Measurements from ENCODE around the gene MIAT.
A peak's percentile ranks its signal among the peaks of the same experiment; 100 is the strongest.

The MIAT gene

GRCh38 chr22:26650722-26651421, 6.5 kb upstream of the MIAT start:
- H3K27me3 ChIP-seq (ENCODE audit: insufficient read depth, low read length) = peaks cover 8% of the 10 kb centered on the region
- WGBS = 93% methylated on average over 6 of the region's 6 CpGs
- no peak overlapping the region for H3K4me3 ChIP-seq (ENCODE audit: low read length)
- H3K4me1 ChIP-seq (ENCODE audit: insufficient read depth, low read length) = peaks cover 31% of the 10 kb centered on the region
- no peaks in the 10 kb centered on the region for H3K36me3 ChIP-seq (ENCODE audit: insufficient read depth, low read length)
- no peak overlapping the region for H3K9ac ChIP-seq (ENCODE audit: low read depth, low read length)
- no peak overlapping the region for H3K27ac ChIP-seq (ENCODE audit: low read depth, low read length)
- H3K9me3 ChIP-seq (ENCODE audit: insufficient read depth, low read depth, low read length) = no peaks in the 10 kb centered on the region

- H3K9me3 ChIP-seq (ENCODE audit: insufficient read depth, low read depth, low read length) = no peaks in the 10 kb centered on the region
- no peak overlapping the region for H3K27ac ChIP-seq (ENCODE audit: low read depth, low read length)
- no peak overlapping the region for H3K4me3 ChIP-seq (ENCODE audit: low read length)
- H3K4me1 ChIP-seq (ENCODE audit: insufficient read depth, low read length) = peaks cover 22% of the 10 kb centered on the region
- 94% methylated on average over 10 of the region's 10 CpGs for WGBS
- H3K36me3 ChIP-seq (ENCODE audit: insufficient read depth, low read length) = no peaks in the 10 kb centered on the region
- H3K27me3 ChIP-seq (ENCODE audit: insufficient read depth, low read length) = peaks cover 13% of the 10 kb centered on the region
- H3K9ac ChIP-seq (ENCODE audit: low read depth, low read length) = no peak overlapping the region
Measured at GRCh38 chr22:26651815-26652214, 5.6 kb upstream of the MIAT start.

GRCh38 chr22:26658161-26658560, 773 bp downstream of the MIAT start:
- H3K9me3 ChIP-seq (ENCODE audit: insufficient read depth, low read depth, low read length) = no peaks in the 10 kb centered on the region
- H3K27me3 ChIP-seq (ENCODE audit: insufficient read depth, low read length) = peaks cover 26% of the 10 kb centered on the region
- peak overlapping the region; percentile 65 for H3K9ac ChIP-seq (ENCODE audit: low read depth, low read length)
- peaks cover 22% of the 10 kb centered on the region for H3K4me1 ChIP-seq (ENCODE audit: insufficient read depth, low read length)
- H3K27ac ChIP-seq (ENCODE audit: low read depth, low read length) = peak overlapping the region; percentile 83; the same call in 1 of the 2 replicates
- peaks cover 13% of the 10 kb centered on the region for H3K36me3 ChIP-seq (ENCODE audit: insufficient read depth, low read length)
- peak overlapping the region; percentile 68 for H3K4me3 ChIP-seq (ENCODE audit: low read length)
- WGBS = 2% methylated on average over 10 of the region's 11 CpGs

- H3K27me3 ChIP-seq (ENCODE audit: insufficient read depth, low read length) = peaks cover 26% of the 10 kb centered on the region
- peak overlapping the region; percentile 83 for H3K27ac ChIP-seq (ENCODE audit: low read depth, low read length)
- WGBS = 5% methylated on average over 27 of the region's 27 CpGs
- peak overlapping the region; percentile 68 for H3K4me3 ChIP-seq (ENCODE audit: low read length)
- H3K36me3 ChIP-seq (ENCODE audit: insufficient read depth, low read length) = peaks cover 19% of the 10 kb centered on the region
- H3K4me1 ChIP-seq (ENCODE audit: insufficient read depth, low read length) = peaks cover 22% of the 10 kb centered on the region
- peak overlapping the region; percentile 65 for H3K9ac ChIP-seq (ENCODE audit: low read depth, low read length)
- H3K9me3 ChIP-seq (ENCODE audit: insufficient read depth, low read depth, low read length) = no peaks in the 10 kb centered on the region
Measured at GRCh38 chr22:26658671-26659478, 1.5 kb downstream of the MIAT start.

- peak overlapping the region; percentile 80 for H3K27ac ChIP-seq (ENCODE audit: low read depth, low read length)
Measured at GRCh38 chr22:26660356-26660755, 3.0 kb downstream of the MIAT start.

GRCh38 chr22:26660961-26661578, 3.7 kb downstream of the MIAT start:
- Histone ChIP-seq H3K4me1 (ENCODE audit: insufficient read depth, low read length) (peaks cover 24% of the 10 kb centered on the region), H3K27me3 (ENCODE audit: insufficient read depth, low read length) (peaks cover 18% of the 10 kb centered on the region), H3K27ac (ENCODE audit: low read depth, low read length) (peak overlapping the region; percentile 80), H3K4me3 (ENCODE audit: low read length) (peak overlapping the region; percentile 1; the same call in 1 of the 2 replicates), H3K9me3 (ENCODE audit: insufficient read depth, low read depth, low read length) (no peaks in the 10 kb centered on the region), H3K9ac (ENCODE audit: low read depth, low read length) (peak overlapping the region; percentile 53; the same call in 1 of the 2 replicates), H3K36me3 (ENCODE audit: insufficient read depth, low read length) (peaks cover 36% of the 10 kb centered on the region)
- 49% methylated on average over 7 of the region's 7 CpGs for WGBS

More at GRCh38 chr22:26660356-26660755, 3.0 kb downstream of the MIAT start:
- Histone ChIP-seq H3K27me3 (ENCODE audit: insufficient read depth, low read length) (peaks cover 21% of the 10 kb centered on the region), H3K4me3 (ENCODE audit: low read length) (peak overlapping the region; percentile 1; the same call in 1 of the 2 replicates), H3K9me3 (ENCODE audit: insufficient read depth, low read depth, low read length) (no peaks in the 10 kb centered on the region), H3K9ac (ENCODE audit: low read depth, low read length) (peak overlapping the region; percentile 53; the same call in 1 of the 2 replicates), H3K36me3 (ENCODE audit: insufficient read depth, low read length) (peaks cover 30% of the 10 kb centered on the region), H3K4me1 (ENCODE audit: insufficient read depth, low read length) (peaks cover 24% of the 10 kb centered on the region)
- WGBS = 97% methylated on average over 3 of the region's 6 CpGs

- no peak overlapping the region for H3K27ac ChIP-seq (ENCODE audit: low read depth, low read length)
- no peaks in the 10 kb centered on the region for H3K9me3 ChIP-seq (ENCODE audit: insufficient read depth, low read depth, low read length)
Measured at GRCh38 chr22:26662160-26662559, 4.8 kb downstream of the MIAT start.

GRCh38 chr22:26663374-26663923, 6.1 kb downstream of the MIAT start:
- no peaks in the 10 kb centered on the region for H3K9me3 ChIP-seq (ENCODE audit: insufficient read depth, low read depth, low read length)
- H3K36me3 ChIP-seq (ENCODE audit: insufficient read depth, low read length) = peaks cover 56% of the 10 kb centered on the region
- H3K4me3 ChIP-seq (ENCODE audit: low read length) = no peak overlapping the region
- H3K27me3 ChIP-seq (ENCODE audit: insufficient read depth, low read length) = no peaks in the 10 kb centered on the region
- 93% methylated on average over 8 of the region's 9 CpGs for WGBS
- H3K9ac ChIP-seq (ENCODE audit: low read depth, low read length) = no peak overlapping the region
- no peak overlapping the region for H3K27ac ChIP-seq (ENCODE audit: low read depth, low read length)
- H3K4me1 ChIP-seq (ENCODE audit: insufficient read depth, low read length) = peaks cover 24% of the 10 kb centered on the region

More at GRCh38 chr22:26662160-26662559, 4.8 kb downstream of the MIAT start:
- H3K4me1 ChIP-seq (ENCODE audit: insufficient read depth, low read length) = peaks cover 24% of the 10 kb centered on the region
- H3K27me3 ChIP-seq (ENCODE audit: insufficient read depth, low read length) = peaks cover 11% of the 10 kb centered on the region
- no peak overlapping the region for H3K9ac ChIP-seq (ENCODE audit: low read depth, low read length)
- WGBS = 91% methylated on average over 2 of the region's 2 CpGs
- peaks cover 46% of the 10 kb centered on the region for H3K36me3 ChIP-seq (ENCODE audit: insufficient read depth, low read length)
- no peak overlapping the region for H3K4me3 ChIP-seq (ENCODE audit: low read length)

- Histone ChIP-seq H3K4me3 (ENCODE audit: low read length) (no peak overlapping the region), H3K27ac (ENCODE audit: low read depth, low read length) (no peak overlapping the region; the same call in 1 of the 2 replicates), H3K36me3 (ENCODE audit: insufficient read depth, low read length) (peaks cover 74% of the 10 kb centered on the region), H3K4me1 (ENCODE audit: insufficient read depth, low read length) (peaks cover 11% of the 10 kb centered on the region), H3K9ac (ENCODE audit: low read depth, low read length) (no peak overlapping the region), H3K9me3 (ENCODE audit: insufficient read depth, low read depth, low read length) (no peaks in the 10 kb centered on the region), H3K27me3 (ENCODE audit: insufficient read depth, low read length) (no peaks in the 10 kb centered on the region)
- 63% methylated on average over 4 of the region's 4 CpGs for WGBS
Measured at GRCh38 chr22:26665813-26666231, 8.4 kb downstream of the MIAT start.

- H3K4me3 ChIP-seq (ENCODE audit: low read length) = no peak overlapping the region
- no peak overlapping the region for H3K27ac ChIP-seq (ENCODE audit: low read depth, low read length)
- H3K4me1 ChIP-seq (ENCODE audit: insufficient read depth, low read length) = peaks cover 5% of the 10 kb centered on the region; the same call in 1 of the 2 replicates
- peaks cover 72% of the 10 kb centered on the region for H3K36me3 ChIP-seq (ENCODE audit: insufficient read depth, low read length)
- H3K27me3 ChIP-seq (ENCODE audit: insufficient read depth, low read length) = no peaks in the 10 kb centered on the region
- WGBS = 90% methylated on average over 13 of the region's 13 CpGs
- H3K9ac ChIP-seq (ENCODE audit: low read depth, low read length) = no peak overlapping the region
- no peaks in the 10 kb centered on the region for H3K9me3 ChIP-seq (ENCODE audit: insufficient read depth, low read depth, low read length)
Measured at GRCh38 chr22:26667140-26667539, 9.8 kb downstream of the MIAT start.

All from HUES64 (cell line).